Peyer's patch (tissue), 4 donors: ENCODE results near the gene DSTYK.

Experiments used
- POLR2A ChIP-seq, 2 donors: fragments of 450-650 bp; IDR thresholded peaks; one replicate each; pipeline ENCODE4 v1.5.1; 2017; ENCODE audit warnings: antibody characterized with exemption in 2 of 2, mild to moderate bottlenecking in 2 of 2, moderate library complexity in 2 of 2
- TF ChIP-seq, protein P1 (sequence below), 6 experiments: fragments of 450-650 bp in 4 of 6; fragments of 200-600 bp in 2 of 6; sonication (generic) in 1 of 6; IDR thresholded peaks; one replicate each; pipeline ENCODE4 v1.5.1; 2017 to 2019; ENCODE audit warnings: antibody characterized with exemption in 6 of 6, mild to moderate bottlenecking in 3 of 6, moderate library complexity in 1 of 6

DNA sequence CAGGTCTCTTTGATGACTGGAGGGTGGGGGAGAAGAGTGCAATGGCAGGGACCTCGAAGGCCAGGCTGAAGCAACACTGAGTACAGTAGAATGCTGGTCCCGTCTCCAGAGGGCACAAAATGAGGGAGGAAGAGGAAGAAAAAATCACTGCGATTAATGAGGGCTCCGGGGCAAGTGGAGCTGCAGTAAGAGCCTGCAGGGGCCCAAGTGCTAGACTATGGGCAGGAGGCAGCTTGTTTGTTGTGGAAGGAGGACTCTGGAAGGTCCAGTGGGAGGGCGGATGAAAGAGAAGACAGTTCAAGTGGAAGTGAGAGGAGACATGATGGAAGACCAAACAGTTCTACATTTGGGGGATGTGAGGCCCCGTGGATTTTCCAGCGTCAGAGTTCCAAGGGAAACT lies 33.6 kb upstream of the DSTYK start:
- TF ChIP-seq, protein P1, sequence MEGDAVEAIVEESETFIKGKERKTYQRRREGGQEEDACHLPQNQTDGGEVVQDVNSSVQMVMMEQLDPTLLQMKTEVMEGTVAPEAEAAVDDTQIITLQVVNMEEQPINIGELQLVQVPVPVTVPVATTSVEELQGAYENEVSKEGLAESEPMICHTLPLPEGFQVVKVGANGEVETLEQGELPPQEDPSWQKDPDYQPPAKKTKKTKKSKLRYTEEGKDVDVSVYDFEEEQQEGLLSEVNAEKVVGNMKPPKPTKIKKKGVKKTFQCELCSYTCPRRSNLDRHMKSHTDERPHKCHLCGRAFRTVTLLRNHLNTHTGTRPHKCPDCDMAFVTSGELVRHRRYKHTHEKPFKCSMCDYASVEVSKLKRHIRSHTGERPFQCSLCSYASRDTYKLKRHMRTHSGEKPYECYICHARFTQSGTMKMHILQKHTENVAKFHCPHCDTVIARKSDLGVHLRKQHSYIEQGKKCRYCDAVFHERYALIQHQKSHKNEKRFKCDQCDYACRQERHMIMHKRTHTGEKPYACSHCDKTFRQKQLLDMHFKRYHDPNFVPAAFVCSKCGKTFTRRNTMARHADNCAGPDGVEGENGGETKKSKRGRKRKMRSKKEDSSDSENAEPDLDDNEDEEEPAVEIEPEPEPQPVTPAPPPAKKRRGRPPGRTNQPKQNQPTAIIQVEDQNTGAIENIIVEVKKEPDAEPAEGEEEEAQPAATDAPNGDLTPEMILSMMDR (IDR thresholded peaks at IDR 0.05), result no peak
- TF ChIP-seq POLR2A (IDR thresholded peaks at IDR 0.05), result no peak
